ENCODE data around the gene EVC2.

Gene EVC2

DNA sequence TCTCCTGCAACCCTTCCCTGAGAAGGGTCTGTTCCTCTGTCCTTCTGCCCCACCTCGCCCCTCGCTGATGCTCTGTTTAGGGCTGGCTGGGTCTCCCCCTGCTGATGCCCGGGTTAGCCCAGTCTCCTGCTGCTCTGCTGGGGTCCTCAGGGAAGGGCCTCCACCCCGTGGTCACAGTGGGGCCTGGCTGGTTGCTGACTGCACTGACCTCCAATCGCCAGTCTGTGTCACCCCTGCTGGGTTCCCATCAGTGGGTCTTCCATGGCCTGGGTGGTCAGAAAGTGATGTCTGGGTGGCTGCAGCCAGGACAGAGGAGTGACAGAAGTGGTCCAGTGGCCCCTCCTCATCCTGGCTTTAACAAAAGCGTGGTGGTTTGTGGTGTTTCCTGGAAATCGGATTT lies 47.3 kb upstream of the EVC2 start:
- H3K4me3 ChIP-seq (ENCODE audit: low read depth, low read length): no peak overlapping the region
- in situ Hi-C loops (cut with HindIII; ENCODE audit: low sequenced_read_pairs): no loop called here
- DNase-seq (ENCODE audit: low read depth, low spot score): no peak
- TF ChIP-seq, protein P1, sequence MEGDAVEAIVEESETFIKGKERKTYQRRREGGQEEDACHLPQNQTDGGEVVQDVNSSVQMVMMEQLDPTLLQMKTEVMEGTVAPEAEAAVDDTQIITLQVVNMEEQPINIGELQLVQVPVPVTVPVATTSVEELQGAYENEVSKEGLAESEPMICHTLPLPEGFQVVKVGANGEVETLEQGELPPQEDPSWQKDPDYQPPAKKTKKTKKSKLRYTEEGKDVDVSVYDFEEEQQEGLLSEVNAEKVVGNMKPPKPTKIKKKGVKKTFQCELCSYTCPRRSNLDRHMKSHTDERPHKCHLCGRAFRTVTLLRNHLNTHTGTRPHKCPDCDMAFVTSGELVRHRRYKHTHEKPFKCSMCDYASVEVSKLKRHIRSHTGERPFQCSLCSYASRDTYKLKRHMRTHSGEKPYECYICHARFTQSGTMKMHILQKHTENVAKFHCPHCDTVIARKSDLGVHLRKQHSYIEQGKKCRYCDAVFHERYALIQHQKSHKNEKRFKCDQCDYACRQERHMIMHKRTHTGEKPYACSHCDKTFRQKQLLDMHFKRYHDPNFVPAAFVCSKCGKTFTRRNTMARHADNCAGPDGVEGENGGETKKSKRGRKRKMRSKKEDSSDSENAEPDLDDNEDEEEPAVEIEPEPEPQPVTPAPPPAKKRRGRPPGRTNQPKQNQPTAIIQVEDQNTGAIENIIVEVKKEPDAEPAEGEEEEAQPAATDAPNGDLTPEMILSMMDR (IDR thresholded peaks at IDR 0.05; ENCODE audit: low read depth, low read length): no peak

DNA sequence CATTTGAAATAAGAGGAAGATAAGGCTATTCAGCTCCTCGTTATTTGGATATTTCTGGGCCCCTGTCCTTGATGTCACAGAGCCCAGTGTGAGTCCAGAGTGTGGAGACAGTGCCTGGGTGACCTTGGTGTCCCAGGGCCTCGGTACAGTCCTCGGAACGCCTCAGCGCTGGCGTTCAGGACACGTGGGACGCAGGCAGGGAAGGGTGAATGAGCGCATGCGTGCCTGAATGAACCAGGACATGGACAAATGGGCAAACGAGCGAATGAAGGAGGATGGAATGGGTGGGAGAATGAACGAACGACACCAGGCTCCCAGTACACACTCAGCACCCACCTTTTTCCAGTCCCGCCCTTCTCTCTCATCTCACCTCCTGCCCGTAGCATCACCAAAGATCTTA lies 46.8 kb upstream of the EVC2 start:
- no peak for DNase-seq (ENCODE audit: low read depth, low spot score)
- TF ChIP-seq, protein P1 (IDR thresholded peaks at IDR 0.05; ENCODE audit: low read depth, low read length): no peak
- in situ Hi-C loops (cut with HindIII; ENCODE audit: low sequenced_read_pairs): no loop called here
- no peak overlapping the region for H3K4me3 ChIP-seq (ENCODE audit: low read depth, low read length)

DNA sequence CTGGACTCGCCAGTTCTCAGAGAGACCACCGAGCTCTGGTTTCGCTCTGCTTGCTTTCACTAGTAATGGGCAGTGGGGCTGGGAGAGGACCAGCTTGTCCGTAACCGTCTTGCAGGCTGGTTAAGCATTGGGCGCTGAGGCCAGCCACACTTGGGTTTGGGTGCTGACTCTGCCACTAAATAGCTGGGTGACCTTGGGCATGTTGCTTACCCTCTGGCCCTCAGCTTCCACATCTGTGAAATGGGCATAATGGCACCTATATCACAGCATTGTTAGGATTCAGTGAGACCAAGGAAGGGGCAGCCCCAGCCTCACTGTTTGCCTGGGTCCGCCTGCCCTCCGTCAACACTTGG lies 46.1 kb upstream of the EVC2 start:
- in situ Hi-C loops (cut with HindIII; ENCODE audit: low sequenced_read_pairs): no loop called here
- H3K4me3 ChIP-seq (ENCODE audit: low read depth, low read length): no peak overlapping the region
- no peak for DNase-seq (ENCODE audit: low read depth, low spot score)
- TF ChIP-seq, protein P1 (IDR thresholded peaks at IDR 0.05; ENCODE audit: low read depth, low read length): no peak

DNA sequence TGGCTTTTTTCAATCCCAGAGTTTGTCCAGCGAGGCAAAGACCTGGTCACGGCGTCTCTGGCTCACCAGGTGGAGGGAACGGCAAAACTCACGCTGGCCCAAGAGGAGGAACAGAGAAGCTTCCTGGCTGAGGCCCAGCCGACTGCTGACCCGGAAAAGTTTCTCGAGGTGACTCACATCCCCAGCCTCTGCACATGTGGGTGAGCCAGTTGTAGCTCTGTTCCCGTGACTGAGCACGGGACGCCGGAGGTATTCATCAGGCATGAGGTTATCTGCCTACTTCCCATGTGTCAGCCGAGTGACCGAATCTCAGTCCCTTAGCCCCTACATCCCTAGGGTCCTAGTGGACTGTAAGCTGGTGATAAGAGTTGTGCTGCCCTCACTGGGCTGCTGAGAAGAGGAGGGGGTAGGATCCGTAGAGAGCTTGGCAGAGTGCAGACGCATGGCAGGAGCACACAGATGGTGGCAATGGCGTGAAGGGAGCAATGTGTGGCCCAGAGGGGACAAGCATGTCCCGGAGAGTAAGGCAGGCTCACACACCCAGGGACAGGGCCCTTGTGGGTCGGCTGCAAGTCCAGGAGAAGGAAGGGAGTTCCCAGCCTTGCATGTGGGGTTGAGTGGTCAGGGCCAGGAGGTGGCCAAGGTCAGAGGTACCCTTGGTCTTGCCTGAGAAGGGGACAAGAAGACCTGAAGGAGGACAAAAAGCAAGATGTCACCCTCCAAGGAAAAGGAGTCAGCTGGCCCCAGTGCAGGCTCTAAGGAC lies 45.6 kb upstream of the EVC2 start:
- in situ Hi-C loops (cut with HindIII; ENCODE audit: low sequenced_read_pairs): no loop called here
- no peak overlapping the region for H3K4me3 ChIP-seq (ENCODE audit: low read depth, low read length)
- DNase-seq (ENCODE audit: low read depth, low spot score): peak; percentile 89
- TF ChIP-seq, protein P1 (IDR thresholded peaks at IDR 0.05; ENCODE audit: low read depth, low read length): no peak

DNA sequence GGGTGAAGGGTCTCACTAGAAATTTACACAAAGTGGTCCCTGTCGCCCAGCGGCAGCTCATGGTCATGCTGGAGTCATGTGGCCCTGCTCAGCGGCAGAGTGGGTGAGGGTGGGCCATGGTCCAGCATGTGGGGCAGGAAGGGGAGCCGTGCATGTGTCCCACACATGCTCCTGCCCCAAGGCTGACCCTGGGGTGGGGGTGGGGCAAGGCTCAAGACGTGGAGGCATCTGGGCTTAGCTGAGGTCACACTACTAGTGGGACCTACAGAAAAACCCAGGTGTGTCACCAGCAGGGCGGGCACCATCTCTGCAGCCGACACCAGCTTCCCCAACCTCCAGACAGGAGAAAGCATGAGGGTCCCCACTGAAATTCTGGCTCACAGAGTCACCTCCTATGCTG lies 45.0 kb upstream of the EVC2 start:
- TF ChIP-seq, protein P1 (IDR thresholded peaks at IDR 0.05; ENCODE audit: low read depth, low read length): no peak
- in situ Hi-C loops (cut with HindIII; ENCODE audit: low sequenced_read_pairs): no loop called here
- H3K4me3 ChIP-seq (ENCODE audit: low read depth, low read length): no peak overlapping the region
- no peak for DNase-seq (ENCODE audit: low read depth, low spot score)

DNA sequence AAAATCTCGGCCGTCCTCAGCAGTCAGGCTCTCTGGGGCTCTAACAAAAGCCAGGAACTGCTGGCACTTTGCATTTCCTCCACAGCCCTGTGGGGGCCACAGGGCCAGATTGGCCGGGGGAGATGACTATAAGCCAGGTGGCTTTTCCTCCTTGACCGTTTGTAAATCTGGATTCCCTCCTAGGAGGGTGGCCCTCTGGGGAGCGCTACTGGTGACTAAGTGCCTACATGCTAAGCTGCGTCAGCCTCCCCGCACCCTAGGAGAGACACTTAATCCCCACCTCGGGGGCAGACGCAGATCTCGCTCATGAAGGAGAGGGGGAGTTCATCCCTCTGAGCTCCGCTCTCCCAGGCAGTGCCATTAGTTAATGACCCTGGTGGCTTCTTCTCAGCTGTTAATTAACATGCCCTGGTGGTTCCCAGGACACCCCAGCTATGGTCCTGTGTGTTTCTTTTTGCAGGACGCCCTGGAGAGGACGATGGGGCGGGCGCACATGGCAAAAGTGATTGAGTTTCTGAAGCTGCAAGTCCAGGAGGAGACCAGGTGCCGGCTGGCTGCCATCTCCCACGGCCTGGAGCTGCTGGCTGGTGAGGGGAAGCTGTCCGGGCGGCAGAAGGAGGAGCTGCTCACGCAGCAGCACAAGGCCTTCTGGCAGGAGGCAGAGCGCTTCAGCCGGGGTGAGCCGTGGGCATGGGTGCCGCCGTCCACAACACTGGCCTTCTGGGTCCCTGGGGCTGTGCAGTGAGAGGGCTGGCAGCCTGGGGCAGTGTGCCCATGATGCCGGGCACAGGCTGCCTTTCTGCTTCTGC lies 44.2 kb upstream of the EVC2 start:
- peak; percentile 77 for DNase-seq (ENCODE audit: low read depth, low spot score)
- TF ChIP-seq, protein P1 (IDR thresholded peaks at IDR 0.05; ENCODE audit: low read depth, low read length): no peak
- in situ Hi-C loops (cut with HindIII; ENCODE audit: low sequenced_read_pairs): no loop called here
- no peak overlapping the region for H3K4me3 ChIP-seq (ENCODE audit: low read depth, low read length)

All from astrocyte of the spinal cord (primary cell).